SH-SY5Y (cell line): ENCODE results near the gene LRRC8B.

Experiments
- GATA2 ChIP-seq: IDR thresholded peaks from 2 replicates; pipeline ENCODE4 v1.6.1; 2011; ENCODE audit warnings: mild to moderate bottlenecking, low read depth, low read length
- GATA3 ChIP-seq: IDR thresholded peaks from 2 replicates; pipeline ENCODE4 v1.6.1; 2011; ENCODE audit warnings: low read depth, mild to moderate bottlenecking, low read length, moderate library complexity

DNA sequence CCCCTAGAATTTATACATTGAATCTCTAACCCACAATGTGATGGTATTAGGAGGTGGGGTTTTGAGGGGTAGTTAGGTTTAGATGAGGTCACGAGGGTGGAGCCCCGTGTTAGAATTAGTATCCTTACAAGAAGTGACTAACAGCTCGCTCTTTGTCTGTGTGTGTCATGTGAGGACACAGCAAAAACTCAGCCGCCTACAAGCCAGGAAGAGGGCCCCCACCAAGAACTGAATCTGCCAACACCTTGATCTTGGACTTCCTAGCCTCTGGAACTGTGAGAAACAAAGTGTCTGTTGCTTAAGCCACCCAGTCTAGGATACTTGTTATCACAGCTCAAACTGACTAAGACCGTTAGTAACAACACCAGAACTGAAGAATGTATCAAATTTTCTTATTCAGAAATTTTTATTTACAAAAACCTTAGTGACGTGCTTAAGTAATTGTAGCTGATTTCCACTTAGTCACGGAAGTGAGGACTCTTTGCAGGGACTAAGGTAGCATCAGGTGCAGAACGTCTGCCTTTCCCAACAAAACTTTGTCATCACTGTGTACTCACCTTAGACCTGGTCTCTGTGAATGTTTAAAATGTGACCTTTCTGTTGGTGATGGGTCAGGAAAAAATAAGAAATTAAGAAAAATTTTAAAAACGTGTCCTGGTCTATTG lies 83.8 kb downstream of the LRRC8B start:
- TF ChIP-seq GATA2 (no peak), GATA3 (no peak)
